Measurements from ENCODE around the gene ALLC. TPM values are rescaled to one million over a fixed set of nuclear protein-coding genes. Genes with fewer than 3 reads are reported as not detected.

Gene ALLC
- total and polyA plus RNA-seq, 7 donors, result not detected

GRCh38 chr2:3641181-3641580 lies 16.8 kb upstream of the ALLC start:
- TF ChIP-seq CTCF (IDR thresholded peaks at IDR 0.05) (no peak), POLR2AphosphoS5 (IDR thresholded peaks at IDR 0.05) (no peak), POLR2A (IDR thresholded peaks at IDR 0.05) (no peak), EP300 (IDR thresholded peaks at IDR 0.05) (no peak)
- no peaks in the 10 kb centered on the region for H3K27me3 ChIP-seq
- no peak overlapping the region for H3K27ac ChIP-seq
- no peak overlapping the region for H3K4me3 ChIP-seq
- 87 to 92% methylated on average over 13 of the region's 13 CpGs for WGBS, 2 donors
- no peaks in the 10 kb centered on the region for H3K36me3 ChIP-seq
- peak; percentile 42 for DNase-seq
- intact Hi-C loops (cut with DNase I), result no loop called here
- H3K9me3 ChIP-seq, result no peaks in the 10 kb centered on the region
- peaks cover 0 to under 1% (median 0%) of the 10 kb centered on the region in 4 donors for H3K4me1 ChIP-seq

GRCh38 chr2:3641841-3642421 lies 16.1 kb upstream of the ALLC start:
- no peaks in the 10 kb centered on the region for H3K27me3 ChIP-seq
- no peaks in the 10 kb centered on the region for H3K36me3 ChIP-seq
- no peak overlapping the region for H3K27ac ChIP-seq
- TF ChIP-seq POLR2A (IDR thresholded peaks at IDR 0.05) (no peak), CTCF (IDR thresholded peaks at IDR 0.05) (no peak), POLR2AphosphoS5 (IDR thresholded peaks at IDR 0.05) (no peak), EP300 (IDR thresholded peaks at IDR 0.05) (no peak)
- H3K4me3 ChIP-seq, result no peak overlapping the region
- DNase-seq, result peak; percentile 46
- WGBS, 2 donors, result 87 to 88% methylated on average over 26 of the region's 26 CpGs
- H3K4me1 ChIP-seq, result no peaks in the 10 kb centered on the region
- H3K9me3 ChIP-seq, result no peaks in the 10 kb centered on the region
- intact Hi-C loops (cut with DNase I), result no loop called here

- no peaks in the 10 kb centered on the region for H3K36me3 ChIP-seq
- H3K4me1 ChIP-seq, result no peaks in the 10 kb centered on the region
- no peak overlapping the region for H3K4me3 ChIP-seq
- TF ChIP-seq POLR2A (IDR thresholded peaks at IDR 0.05), result no peak
- no peak for TF ChIP-seq CTCF (IDR thresholded peaks at IDR 0.05)
- no peak for TF ChIP-seq EP300 (IDR thresholded peaks at IDR 0.05)
- TF ChIP-seq POLR2AphosphoS5 (IDR thresholded peaks at IDR 0.05), result no peak
- no peaks in the 10 kb centered on the region for H3K9me3 ChIP-seq
- no peak overlapping the region for H3K27ac ChIP-seq
- intact Hi-C loops (cut with DNase I), result no loop called here
- 75 to 82% methylated on average over 18 of the region's 18 CpGs for WGBS, 2 donors
- H3K27me3 ChIP-seq, result no peaks in the 10 kb centered on the region
- peak; percentile 39 for DNase-seq
Measured at GRCh38 chr2:3642521-3643215, 15.3 kb upstream of the ALLC start.

- intact Hi-C loops (cut with DNase I), result no loop called here
- 93 to 94% methylated on average over 48 of the region's 48 CpGs for whole genome bisulfite sequencing, 2 donors
- TF ChIP-seq POLR2A (IDR thresholded peaks at IDR 0.05) (no peak), EP300 (IDR thresholded peaks at IDR 0.05) (no peak), CTCF (IDR thresholded peaks at IDR 0.05) (no peak), POLR2AphosphoS5 (IDR thresholded peaks at IDR 0.05) (no peak)
- peak; percentile 53 for DNase-seq
- Histone ChIP-seq H3K36me3 (no peaks in the 10 kb centered on the region), H3K4me3 (no peak overlapping the region), H3K27ac (no peak overlapping the region), H3K9me3 (no peaks in the 10 kb centered on the region), H3K27me3 (no peaks in the 10 kb centered on the region), H3K4me1 (no peaks in the 10 kb centered on the region)
Measured at GRCh38 chr2:3643371-3644245, 14.4 kb upstream of the ALLC start.
